DOHH2 (cell line): ENCODE measurements around the gene PNMT.

Source experiments
- H3F3A ChIP-seq: fragments of 200-600 bp; sonication (generic), shearing (Covaris generic); 2 replicates; pipeline ENCODE4 v1.6.0; 2016; ENCODE audit warnings: antibody characterized with exemption, mild to moderate bottlenecking; ENCODE audit not compliant: control insufficient read depth, insufficient read depth
- H3K27ac ChIP-seq: fragments of 200-600 bp; sonication (generic); 2 replicates; pipeline ENCODE4 v1.5.1; 2014; ENCODE audit warnings: low read depth, mild to moderate bottlenecking, low read length, moderate library complexity
- H3K27me3 ChIP-seq: fragments of 200-600 bp; sonication (generic); 2 replicates; pipeline ENCODE4 v1.6.1; 2014; ENCODE audit warnings: mild to moderate bottlenecking, low read length, mixed read lengths; ENCODE audit not compliant: control insufficient read depth
- H3K36me3 ChIP-seq: fragments of 200-600 bp; sonication (generic); 2 replicates; pipeline ENCODE4 v1.6.1; 2014; ENCODE audit warnings: mild to moderate bottlenecking, low read length, moderate library complexity, mixed read lengths; ENCODE audit not compliant: control insufficient read depth
- H3K4me1 ChIP-seq: fragments of 200-600 bp; sonication (generic); 2 replicates; pipeline ENCODE4 v1.6.1; 2014; ENCODE audit warnings: mild to moderate bottlenecking, low read length, mixed read lengths; ENCODE audit not compliant: control insufficient read depth
- H3K4me2 ChIP-seq: fragments of 200-600 bp; sonication (generic); 2 replicates; pipeline ENCODE4 v1.6.0; 2014; ENCODE audit warnings: mild to moderate bottlenecking, low read length, moderate library complexity
- H3K4me3 ChIP-seq: fragments of 200-600 bp; sonication (generic); 2 replicates; pipeline ENCODE4 v1.5.1; 2014; ENCODE audit warnings: mild to moderate bottlenecking, low read length, mixed read lengths
- H3K79me2 ChIP-seq: fragments of 200-600 bp; sonication (generic); 2 replicates; pipeline ENCODE4 v1.6.1; 2014; ENCODE audit warnings: mild to moderate bottlenecking, low read length, mixed read lengths; ENCODE audit not compliant: control insufficient read depth
- H3K9me2 ChIP-seq: fragments of 200-600 bp; sonication (generic); replicated peaks from 2 replicates; pipeline ENCODE4 v1.6.1; 2014; ENCODE audit warnings: mild to moderate bottlenecking, low read length, mixed read lengths; ENCODE audit not compliant: control insufficient read depth
- H3K9me3 ChIP-seq: fragments of 200-600 bp; sonication (generic); 2 replicates; pipeline ENCODE4 v1.6.1; 2014; ENCODE audit warnings: antibody characterized with exemption, low read length, mixed read lengths; ENCODE audit not compliant: control insufficient read depth, insufficient read depth
- H4K20me1 ChIP-seq: fragments of 200-600 bp; sonication (generic); 2 replicates; pipeline ENCODE4 v1.6.0; 2014; ENCODE audit warnings: low read depth, mild to moderate bottlenecking, antibody characterized with exemption, low read length, moderate library complexity; ENCODE audit not compliant: control insufficient read depth, insufficient read depth
- EZH2phosphoT487 ChIP-seq: fragments of 200-600 bp; sonication (generic); IDR thresholded peaks from 2 replicates; pipeline ENCODE4 v1.6.1; 2017; ENCODE audit warnings: borderline replicate concordance, mild to moderate bottlenecking, antibody characterized with exemption, low read length, moderate library complexity, mixed read lengths
- TF ChIP-seq, protein P1 (sequence below): fragments of 200-600 bp; sonication (generic); IDR thresholded peaks from one replicate; pipeline ENCODE4 v1.5.1; 2014; ENCODE audit warnings: antibody characterized with exemption, mild to moderate bottlenecking, low read depth, low read length; ENCODE audit not compliant: poor library complexity, severe bottlenecking

The PNMT gene

DNA sequence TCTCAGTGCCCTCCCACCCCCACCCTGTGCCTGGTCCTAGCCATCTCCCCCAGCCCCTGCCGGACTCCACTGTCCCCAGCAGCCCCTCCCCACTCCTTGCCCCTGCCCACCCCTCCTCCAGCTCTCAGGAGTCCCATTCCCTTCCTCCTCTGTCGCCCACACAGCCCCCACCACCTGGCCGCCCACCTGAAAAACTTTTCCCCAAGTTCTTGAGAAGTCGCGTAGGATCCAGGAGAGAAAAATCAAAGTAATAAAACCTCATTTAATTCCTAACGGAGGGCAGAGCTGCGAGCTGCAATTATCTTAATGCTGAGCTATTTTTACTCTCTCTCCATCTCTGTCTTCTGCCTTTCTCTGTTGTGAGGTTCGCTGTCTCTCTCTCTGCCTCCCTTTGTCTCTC is 43.9 kb upstream of the PNMT start:
- H3K27me3 ChIP-seq, result peaks cover 21% of the 10 kb centered on the region
- H3K27ac ChIP-seq, result no peak overlapping the region
- H3F3A ChIP-seq, result peaks cover 6% of the 10 kb centered on the region; the same call in 1 of the 2 replicates
- no peak overlapping the region for H3K4me2 ChIP-seq
- no peaks in the 10 kb centered on the region for H3K79me2 ChIP-seq
- H3K36me3 ChIP-seq, result no peaks in the 10 kb centered on the region
- no peak overlapping the region for H3K4me3 ChIP-seq
- H3K4me1 ChIP-seq, result peaks cover 21% of the 10 kb centered on the region
- no peaks in the 10 kb centered on the region for H3K9me2 ChIP-seq
- no peak for TF ChIP-seq EZH2phosphoT487
- TF ChIP-seq, protein P1, sequence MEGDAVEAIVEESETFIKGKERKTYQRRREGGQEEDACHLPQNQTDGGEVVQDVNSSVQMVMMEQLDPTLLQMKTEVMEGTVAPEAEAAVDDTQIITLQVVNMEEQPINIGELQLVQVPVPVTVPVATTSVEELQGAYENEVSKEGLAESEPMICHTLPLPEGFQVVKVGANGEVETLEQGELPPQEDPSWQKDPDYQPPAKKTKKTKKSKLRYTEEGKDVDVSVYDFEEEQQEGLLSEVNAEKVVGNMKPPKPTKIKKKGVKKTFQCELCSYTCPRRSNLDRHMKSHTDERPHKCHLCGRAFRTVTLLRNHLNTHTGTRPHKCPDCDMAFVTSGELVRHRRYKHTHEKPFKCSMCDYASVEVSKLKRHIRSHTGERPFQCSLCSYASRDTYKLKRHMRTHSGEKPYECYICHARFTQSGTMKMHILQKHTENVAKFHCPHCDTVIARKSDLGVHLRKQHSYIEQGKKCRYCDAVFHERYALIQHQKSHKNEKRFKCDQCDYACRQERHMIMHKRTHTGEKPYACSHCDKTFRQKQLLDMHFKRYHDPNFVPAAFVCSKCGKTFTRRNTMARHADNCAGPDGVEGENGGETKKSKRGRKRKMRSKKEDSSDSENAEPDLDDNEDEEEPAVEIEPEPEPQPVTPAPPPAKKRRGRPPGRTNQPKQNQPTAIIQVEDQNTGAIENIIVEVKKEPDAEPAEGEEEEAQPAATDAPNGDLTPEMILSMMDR, result no peak
- no peaks in the 10 kb centered on the region for H3K9me3 ChIP-seq
- no peaks in the 10 kb centered on the region for H4K20me1 ChIP-seq

GRCh38 chr17:39625198-39625785 is 43.0 kb upstream of the PNMT start:
- Histone ChIP-seq H3F3A (no peaks in the 10 kb centered on the region), H3K27ac (no peak overlapping the region), H3K79me2 (no peaks in the 10 kb centered on the region), H4K20me1 (no peaks in the 10 kb centered on the region), H3K27me3 (peaks cover 19% of the 10 kb centered on the region), H3K4me1 (peaks cover 21% of the 10 kb centered on the region), H3K9me3 (no peaks in the 10 kb centered on the region), H3K36me3 (no peaks in the 10 kb centered on the region), H3K4me2 (no peak overlapping the region), H3K9me2 (no peaks in the 10 kb centered on the region), H3K4me3 (no peak overlapping the region)
- TF ChIP-seq EZH2phosphoT487, result no peak
- TF ChIP-seq, protein P1, result no peak

- H4K20me1 ChIP-seq, result no peaks in the 10 kb centered on the region
- TF ChIP-seq, protein P1, result no peak
- TF ChIP-seq EZH2phosphoT487, result no peak
- no peak within 1 kb of the TSS for H3K4me2 ChIP-seq
- no peaks in the 10 kb centered on the region for H3K9me2 ChIP-seq
- no peaks in the 10 kb centered on the region for H3K79me2 ChIP-seq
- no peak within 1 kb of the TSS for H3K27ac ChIP-seq
- H3K4me1 ChIP-seq, result peaks cover 21% of the 10 kb centered on the region
- no peaks in the 10 kb centered on the region for H3K9me3 ChIP-seq
- H3K36me3 ChIP-seq, result no peaks in the 10 kb centered on the region
- no peaks in the 10 kb centered on the region for H3F3A ChIP-seq
- H3K27me3 ChIP-seq, result peaks cover 19% of the 10 kb centered on the region
- H3K4me3 ChIP-seq, result no peak within 1 kb of the TSS
These were observed 41.8 kb upstream of the PNMT start, which contains the start of gene PPP1R1B for GRCh38 chr17:39626171-39627046. Gene PPP1R1B (plus strand): TSS chr17:39626952. CDS start chr17:39627393, 441 bp downstream.
